ENCODE data around the gene TIGD4.

The TIGD4 gene

DNA sequence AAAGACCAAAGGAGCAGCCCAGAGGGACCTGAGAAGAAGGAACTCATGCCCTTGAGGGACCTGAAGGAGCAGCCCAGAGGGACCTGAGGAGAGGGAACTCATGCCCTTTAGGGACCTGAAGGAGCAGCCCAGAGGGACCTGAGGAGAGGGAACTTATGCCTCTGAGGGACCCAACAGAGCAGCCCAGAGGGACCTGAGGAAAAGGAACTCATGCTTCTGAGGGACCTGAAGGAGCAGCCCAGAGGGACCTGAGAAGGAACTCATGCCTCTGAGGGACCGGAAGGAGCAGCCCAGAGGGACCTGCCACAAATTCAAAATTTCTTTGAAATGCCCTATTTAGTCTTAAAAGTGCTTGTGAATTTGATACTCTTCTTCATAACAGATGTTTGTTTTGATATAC lies 51.2 kb downstream of the TIGD4 start:
- H3K36me3 Mint-ChIP-seq (ENCODE audit: insufficient read depth), result peaks cover 2% of the 10 kb centered on the region
- no peak for ATAC-seq (replicated peaks)
- no peak overlapping the region for H3K4me3 Mint-ChIP-seq
- H3K9me3 Mint-ChIP-seq, result no peaks in the 10 kb centered on the region
- peaks cover 7 to 11% of the 10 kb centered on the region in 2 donors for H3K27me3 Mint-ChIP-seq
- no peaks in the 10 kb centered on the region for H3K4me1 Mint-ChIP-seq (ENCODE audit: low read depth in 2 of 2)
- H3K27ac Mint-ChIP-seq, result no peak overlapping the region
- DNase-seq, result no peak

DNA sequence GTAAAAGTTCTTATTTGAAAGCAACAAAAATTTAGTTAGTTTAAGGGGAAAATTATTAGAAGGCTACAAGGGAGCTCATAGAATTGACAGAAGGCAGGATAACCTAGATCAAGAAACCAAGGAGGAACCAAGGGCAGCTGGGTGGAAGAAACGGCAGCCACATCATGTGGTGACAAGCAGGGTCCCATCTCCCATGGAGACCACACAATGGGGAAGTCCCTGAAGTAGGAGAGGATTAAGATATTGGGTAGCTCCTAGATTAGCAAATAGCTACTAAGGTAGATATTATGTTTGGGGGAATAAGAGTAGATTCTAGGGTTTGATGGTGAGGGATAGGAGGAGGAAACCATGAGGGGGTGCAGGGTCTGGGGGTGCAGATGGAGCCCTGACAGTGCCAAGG lies 51.7 kb downstream of the TIGD4 start:
- peaks cover 2% of the 10 kb centered on the region for H3K36me3 Mint-ChIP-seq (ENCODE audit: insufficient read depth)
- no peak overlapping the region for H3K27ac Mint-ChIP-seq
- no peak for DNase-seq
- ATAC-seq (replicated peaks), result no peak
- H3K4me1 Mint-ChIP-seq (ENCODE audit: low read depth in 2 of 2), result no peaks in the 10 kb centered on the region
- no peak overlapping the region for H3K4me3 Mint-ChIP-seq
- H3K9me3 Mint-ChIP-seq, result no peaks in the 10 kb centered on the region
- peaks cover 11 to 12% of the 10 kb centered on the region in 2 donors for H3K27me3 Mint-ChIP-seq

DNA sequence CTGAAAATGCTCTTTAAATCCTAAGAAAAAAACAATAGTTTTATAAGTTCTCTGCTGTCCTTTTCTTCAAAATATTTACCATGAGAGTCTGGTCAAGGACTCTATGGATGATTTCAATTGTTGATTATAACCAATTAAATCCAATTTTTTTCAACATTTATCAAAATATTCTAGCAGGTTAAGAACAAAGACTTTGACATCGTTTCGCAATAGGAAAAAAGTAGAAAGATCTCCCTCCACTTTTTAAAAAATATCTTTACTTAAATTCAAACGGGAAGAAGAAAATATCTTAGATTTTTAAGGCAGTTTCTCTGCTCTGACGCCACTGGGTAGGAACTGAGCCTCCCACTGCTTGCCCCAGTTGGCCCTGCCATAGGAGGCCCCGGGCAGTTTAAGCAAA lies 55.0 kb downstream of the TIGD4 start:
- no peak for DNase-seq
- H3K36me3 Mint-ChIP-seq (ENCODE audit: insufficient read depth), result peaks cover 2% of the 10 kb centered on the region
- no peaks in the 10 kb centered on the region for H3K9me3 Mint-ChIP-seq
- ATAC-seq (replicated peaks), result no peak
- no peak overlapping the region for H3K4me3 Mint-ChIP-seq
- H3K27me3 Mint-ChIP-seq, result peaks cover 11 to 12% of the 10 kb centered on the region in 2 donors
- H3K4me1 Mint-ChIP-seq (ENCODE audit: low read depth in 2 of 2), result no peaks in the 10 kb centered on the region
- no peak overlapping the region for H3K27ac Mint-ChIP-seq

DNA sequence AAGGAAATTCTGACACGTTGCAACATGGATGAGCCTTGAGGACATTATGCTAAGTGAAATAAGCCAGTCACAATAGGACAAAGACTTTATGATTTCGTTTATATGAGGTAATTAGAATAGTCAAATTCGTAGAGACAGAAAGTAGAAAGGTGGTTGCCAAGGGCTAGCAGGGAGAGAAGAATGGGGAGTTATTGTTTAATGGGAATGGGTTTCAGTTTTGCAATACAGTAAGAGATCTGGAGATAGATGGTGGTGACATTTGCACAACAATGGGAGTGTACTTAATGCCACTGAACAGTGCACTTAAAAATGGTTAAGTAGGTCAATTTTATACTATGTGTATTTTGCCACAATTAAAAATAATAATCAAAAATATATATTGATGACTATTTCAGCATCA lies 56.3 kb downstream of the TIGD4 start:
- Mint-ChIP-seq H3K9me3 (no peaks in the 10 kb centered on the region), H3K27ac (no peak overlapping the region), H3K36me3 (ENCODE audit: insufficient read depth) (peaks cover 2% of the 10 kb centered on the region), H3K4me1 (ENCODE audit: low read depth in 2 of 2) (no peaks in the 10 kb centered on the region), H3K4me3 (no peak overlapping the region), H3K27me3 (peaks cover 11 to 12% of the 10 kb centered on the region in 2 donors)
- no peak for DNase-seq
- ATAC-seq (replicated peaks), result no peak

DNA sequence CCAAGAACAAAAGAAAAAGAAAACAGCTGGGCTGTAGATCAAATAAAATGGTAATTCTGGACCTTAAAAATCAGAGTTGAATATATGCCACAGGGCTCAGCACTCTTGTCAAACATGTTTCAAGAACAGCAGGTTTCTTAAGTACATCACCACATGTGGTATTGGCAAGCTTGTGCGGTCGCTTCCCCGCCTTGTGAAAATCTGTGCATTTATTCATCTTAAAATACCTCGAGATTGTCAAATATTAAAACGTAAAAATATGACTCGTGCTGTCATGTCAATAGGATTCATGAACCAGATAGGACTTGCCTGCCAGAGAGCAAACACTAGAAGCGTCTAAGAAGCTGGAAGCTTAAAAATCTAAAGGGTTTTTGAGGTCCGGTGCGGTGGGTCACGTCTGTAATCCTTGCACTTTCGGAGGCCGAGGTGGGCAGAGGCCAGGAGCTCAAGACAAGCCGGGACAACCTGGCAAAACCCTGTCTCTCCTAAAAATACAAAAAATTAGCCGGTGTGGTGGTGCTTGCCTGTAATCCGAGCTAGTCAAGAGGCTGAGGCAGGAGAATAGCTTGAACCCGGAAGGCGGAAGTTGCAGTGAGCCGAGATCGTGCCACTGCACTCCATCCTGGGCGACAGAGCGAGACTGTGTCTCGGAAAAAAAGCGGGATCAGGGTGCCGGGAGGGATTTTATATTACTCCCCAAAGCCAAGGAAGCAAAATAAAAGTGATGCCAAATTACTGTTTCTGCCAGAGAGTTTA lies 59.6 kb downstream of the TIGD4 start:
- peaks cover 3 to 6% of the 10 kb centered on the region in 2 donors for H3K9me3 Mint-ChIP-seq
- no peak overlapping the region for H3K4me3 Mint-ChIP-seq
- ATAC-seq (replicated peaks) (no peak), DNase-seq (no peak)
- peaks cover 0 to 6% of the 10 kb centered on the region in 2 donors for H3K27me3 Mint-ChIP-seq
- H3K4me1 Mint-ChIP-seq (ENCODE audit: low read depth in 2 of 2), result no peaks in the 10 kb centered on the region
- H3K36me3 Mint-ChIP-seq (ENCODE audit: insufficient read depth), result no peaks in the 10 kb centered on the region
- no peak overlapping the region for H3K27ac Mint-ChIP-seq
